Keratinocyte (primary cell): Measurements from ENCODE around the gene FRMD6. TPM values are rescaled to one million over a fixed set of nuclear protein-coding genes. Genes with fewer than 3 reads are reported as not detected.
"Not testable (repeated sequence)": the region's sequence is repeated elsewhere in the genome, so short reads cannot be mapped to it uniquely, and the experiment has no call there.

Experiments used
- DNase-seq: peaks from one replicate; pipeline ENCODE4 v3.0.0-alpha.2; 2011; ENCODE audit warnings: low read depth, missing footprints, low spot score
- FAIRE-seq: peaks from 2 replicates; lab custom pipeline; 2011; peaks lifted over from hg19 to GRCh38; lab: Jason Lieb, UNC
- H2AFZ ChIP-seq: 2 replicates; pipeline ENCODE4 v1.6.0; 2012; ENCODE audit warnings: low read length, control low read depth, inconsistent platforms; ENCODE audit not compliant: control insufficient read depth
- H3K27ac ChIP-seq: 2 replicates; pipeline ENCODE4 v1.5.1; 2011; ENCODE audit warnings: low read length; ENCODE audit not compliant: control insufficient read depth, insufficient read depth
- H3K27me3 ChIP-seq: 3 replicates; pipeline ENCODE4 v1.6.0; 2011; ENCODE audit warnings: low read length; ENCODE audit not compliant: control insufficient read depth, insufficient read depth; ENCODE audit errors: extremely low read depth
- H3K36me3 ChIP-seq, 2 experiments: 2 replicates in 1 of 2; 3 replicates in 1 of 2; pipeline ENCODE4 v1.5.1; 2011; ENCODE audit warnings: low read length in 2 of 2, mild to moderate bottlenecking in 1 of 2; ENCODE audit not compliant: control insufficient read depth in 2 of 2, insufficient read depth in 2 of 2; ENCODE audit errors: extremely low read depth in 1 of 2
- H3K4me1 ChIP-seq: 3 replicates; pipeline ENCODE4 v1.5.1; 2011; ENCODE audit warnings: low read length; ENCODE audit not compliant: control insufficient read depth, insufficient read depth; ENCODE audit errors: extremely low read depth
- H3K4me2 ChIP-seq: 3 replicates; pipeline ENCODE4 v1.6.0; 2011; ENCODE audit warnings: low read depth, low read length; ENCODE audit not compliant: control insufficient read depth, insufficient read depth; ENCODE audit errors: extremely low read depth
- H3K4me3 ChIP-seq, 3 experiments: fragments of 200-600 bp in 1 of 3; sonication (generic) in 1 of 3; 2 replicates in 2 of 3; 3 replicates in 1 of 3; pipeline ENCODE4 v1.5.1; 2011 to 2016; ENCODE audit warnings: low read length in 3 of 3, mild to moderate bottlenecking in 3 of 3, control low read depth in 2 of 3, inconsistent platforms in 1 of 3, low read depth in 1 of 3, mixed read lengths in 1 of 3, mixed run types in 1 of 3, moderate library complexity in 1 of 3; ENCODE audit not compliant: control insufficient read depth in 2 of 3, insufficient read depth in 2 of 3; ENCODE audit errors: extremely low read depth in 1 of 3
- H3K79me2 ChIP-seq: 2 replicates; pipeline ENCODE4 v1.6.0; 2012; ENCODE audit warnings: low read length; ENCODE audit not compliant: control insufficient read depth, insufficient read depth
- H3K9ac ChIP-seq: 3 replicates; pipeline ENCODE4 v1.6.0; 2011; ENCODE audit warnings: low read length; ENCODE audit not compliant: control insufficient read depth, insufficient read depth; ENCODE audit errors: extremely low read depth
- H3K9me1 ChIP-seq: 3 replicates; pipeline ENCODE4 v1.6.0; 2011; ENCODE audit warnings: low read length; ENCODE audit not compliant: control insufficient read depth, insufficient read depth; ENCODE audit errors: extremely low read depth
- H3K9me3 ChIP-seq: 2 replicates; pipeline ENCODE4 v1.5.1; 2012; ENCODE audit warnings: low read depth, low read length; ENCODE audit not compliant: control insufficient read depth
- H4K20me1 ChIP-seq: 3 replicates; pipeline ENCODE4 v1.6.0; 2011; ENCODE audit warnings: low read length; ENCODE audit not compliant: control insufficient read depth, insufficient read depth; ENCODE audit errors: extremely low read depth
- CTCF ChIP-seq, 3 experiments: IDR thresholded peaks in 1 of 3; conservative IDR thresholded peaks in 1 of 3; optimal IDR thresholded peaks in 1 of 3; 2 replicates in 2 of 3; 3 replicates in 1 of 3; pipeline versions ENCODE3 to v1.5.1; 2011; ENCODE audit warnings: low read length in 3 of 3, mild to moderate bottlenecking in 3 of 3, moderate library complexity in 2 of 3, control low read depth in 1 of 3, inconsistent platforms in 1 of 3; ENCODE audit not compliant: insufficient read depth in 2 of 3; ENCODE audit errors: extremely low read depth in 1 of 3
- EZH2 ChIP-seq: IDR thresholded peaks from one replicate; pipeline ENCODE4 v1.6.1; 2012; ENCODE audit warnings: inconsistent platforms, mild to moderate bottlenecking, low read length, moderate library complexity
- dilution Hi-C: fragments of 300-500 bp; cut with MboI; formaldehyde crosslinking; loops from one replicate; pipeline ENCODE4 v1.7.0; 2020; ENCODE audit warnings: low sequenced_read_pairs; ENCODE audit not compliant: extremely low pct_ligation_motif_present
- polyA plus RNA-seq, 5 experiments: library from polyadenylated mRNA; depleted of rRNA in 3 of 5; stranded (reverse) in 3 of 5; stranded (forward) in 1 of 5; unstranded in 1 of 5; fragments of >200 nt; gene quantifications; 1 replicate in 1 of 5; 2 replicates in 3 of 5; 3 replicates in 1 of 5; pipeline versions ENCODE4 v1.2.1 to v1.2.3, GENCODE V29; 2011 to 2012; ENCODE audit warnings: missing spikeins in 2 of 5, low read depth in 1 of 5, low replicate concordance in 1 of 5

The FRMD6 gene
- polyA plus RNA-seq, 1 donor (not counting 4 experiments of a cell fraction or from before 2014, with no cell fraction given) = 120 TPM

DNA sequence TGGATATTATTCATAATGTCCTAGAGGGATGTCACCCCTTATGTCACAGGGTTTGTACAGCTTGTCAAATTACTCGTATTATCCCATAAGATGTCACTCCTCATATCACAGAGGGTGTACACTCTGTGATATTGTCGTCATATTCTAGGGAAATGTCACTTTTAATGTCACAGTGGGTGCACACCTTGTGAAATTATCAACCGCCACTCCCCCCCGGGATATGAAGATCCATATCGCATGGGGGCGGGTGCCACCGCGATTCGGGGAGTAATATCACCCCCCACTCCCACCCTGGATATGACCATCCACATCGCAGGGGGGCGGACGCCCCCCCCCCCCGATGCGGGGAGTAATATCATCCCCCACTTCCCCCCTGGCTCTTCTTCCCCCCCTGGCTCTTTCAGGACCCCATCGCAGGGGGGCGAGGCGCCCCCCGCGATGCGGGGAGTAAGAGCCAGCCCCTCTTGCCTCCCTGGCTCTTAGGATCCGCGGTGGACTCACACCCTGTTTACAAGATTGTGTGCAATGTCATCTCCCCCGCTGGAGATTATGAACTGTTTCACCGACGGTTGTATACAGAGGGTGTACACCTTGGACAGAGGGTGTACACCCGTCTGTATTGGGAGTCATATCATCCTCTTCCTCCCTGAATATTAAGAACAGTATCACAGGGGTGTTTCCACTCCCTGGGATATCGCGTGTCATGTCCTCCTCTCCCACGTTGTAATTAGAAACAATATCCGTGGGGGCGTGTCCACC is 92.8 kb downstream of the FRMD6 start:
- Histone ChIP-seq H2AFZ (no peak overlapping the region), H3K79me2 (no peaks in the 10 kb centered on the region), H4K20me1 (no peaks in the 10 kb centered on the region), H3K9me3 (no peaks in the 10 kb centered on the region), H3K27ac (no peak overlapping the region), H3K9ac (no peak overlapping the region), H3K4me1 (no peaks in the 10 kb centered on the region), H3K4me3 (no peak overlapping the region), H3K27me3 (no peaks in the 10 kb centered on the region), H3K36me3 (no peaks in the 10 kb centered on the region), H3K4me2 (no peak overlapping the region), H3K9me1 (no peaks in the 10 kb centered on the region)
- dilution Hi-C loops = no loop called here
- no peak for DNase-seq
- TF ChIP-seq EZH2 (no peak), CTCF (optimal IDR thresholded peaks at IDR 0.05 in 1 of 3, IDR thresholded peaks at IDR 0.05 in 1 of 3, conservative IDR thresholded peaks at IDR 0.05 in 1 of 3; ENCODE audit: extremely low read depth in 1 of 3, insufficient read depth in 2 of 3, low read length in 3 of 3) (no peak)
- FAIRE-seq = no peak

DNA sequence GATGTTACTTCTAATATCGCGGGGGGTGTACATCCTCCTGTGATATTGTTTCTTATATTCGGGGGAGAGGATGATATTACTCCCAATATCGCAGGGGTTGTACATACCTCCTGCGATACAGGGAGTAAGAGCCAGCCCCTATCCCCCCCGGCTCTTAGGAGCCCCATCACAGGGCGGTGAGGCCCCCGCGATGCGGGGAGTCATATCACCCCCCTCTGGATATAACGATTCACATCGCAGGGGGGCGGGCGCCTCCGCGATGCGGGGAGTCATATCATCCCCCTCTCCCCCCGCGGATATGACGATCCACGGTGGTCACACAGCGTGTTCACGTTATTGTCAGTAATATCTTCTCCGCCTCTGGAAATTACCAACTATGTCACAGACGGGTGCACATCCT is 95.1 kb downstream of the FRMD6 start:
- FAIRE-seq, H3K9me1 ChIP-seq, H3K27me3 ChIP-seq, H3K4me3 ChIP-seq, H3K27ac ChIP-seq, H3K9me3 ChIP-seq, H2AFZ ChIP-seq, H3K4me2 ChIP-seq, H4K20me1 ChIP-seq, H3K36me3 ChIP-seq, H3K9ac ChIP-seq, DNase-seq, dilution Hi-C loops, H3K4me1 ChIP-seq, H3K79me2 ChIP-seq: not testable (repeated sequence)

DNA sequence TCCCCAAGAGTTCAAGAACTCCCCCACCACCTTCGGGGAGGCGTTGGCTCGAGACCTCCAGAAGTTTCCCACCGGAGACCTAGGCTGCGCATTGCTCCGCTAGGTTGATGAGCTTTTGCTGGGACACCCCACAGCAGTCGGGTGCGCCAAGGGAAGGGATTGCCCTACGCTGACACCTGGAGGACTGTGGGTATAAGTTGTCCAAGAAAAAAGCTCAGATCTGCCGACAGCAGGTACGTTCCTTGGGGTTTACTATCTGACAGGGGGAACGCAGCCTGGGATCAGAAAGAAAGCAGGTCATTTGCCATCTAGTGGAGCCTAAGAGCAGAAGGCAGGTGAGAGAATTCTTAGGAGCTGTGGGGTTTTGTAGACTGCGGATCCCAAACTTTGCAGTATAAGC is 98.8 kb downstream of the FRMD6 start:
- H3K9ac ChIP-seq = no peak overlapping the region
- no peak overlapping the region for H3K27ac ChIP-seq
- H3K4me3 ChIP-seq = no peak overlapping the region
- TF ChIP-seq EZH2 (no peak), CTCF (optimal IDR thresholded peaks at IDR 0.05 in 1 of 3, IDR thresholded peaks at IDR 0.05 in 1 of 3, conservative IDR thresholded peaks at IDR 0.05 in 1 of 3; ENCODE audit: extremely low read depth in 1 of 3, insufficient read depth in 2 of 3, low read length in 3 of 3) (no peak)
- dilution Hi-C loops = no loop called here
- DNase-seq (no peak), FAIRE-seq (no peak)
- H2AFZ ChIP-seq = no peak overlapping the region
- no peaks in the 10 kb centered on the region for H3K9me1 ChIP-seq
- H3K27me3 ChIP-seq = no peaks in the 10 kb centered on the region
- H3K4me2 ChIP-seq = no peak overlapping the region
- no peaks in the 10 kb centered on the region for H4K20me1 ChIP-seq
- H3K36me3 ChIP-seq = no peaks in the 10 kb centered on the region
- no peaks in the 10 kb centered on the region for H3K9me3 ChIP-seq
- peaks cover 12% of the 10 kb centered on the region for H3K4me1 ChIP-seq
- no peaks in the 10 kb centered on the region for H3K79me2 ChIP-seq
